Panc1 (cell line): ENCODE results near the gene PRKACB. TPM values are rescaled to one million over a fixed set of nuclear protein-coding genes. Genes with fewer than 3 reads are reported as not detected.

Experiments used
- ATAC-seq: fragments of 200-7000 bp; cut with Tn5 transposase; 2 replicates; pipeline ENCODE4 v1.9.1; 2020; ENCODE audit warnings: mild to moderate bottlenecking, moderate library complexity
- BruUV-seq: library from RNA; stranded (reverse); fragments of 400-500 nt; replicated peaks from 2 replicates; lab custom pipeline; 2021; lab: Mats Ljungman, UMichigan
- CTCF ChIA-PET: fragments of 300-600 bp; sonication (Branson Sonifier 250); formaldehyde crosslinking; loops from one replicate; lab custom pipeline; 2022; ENCODE audit warnings: antibody characterized with exemption; lab: Charles Lee
- POLR2A ChIA-PET: fragments of 300-600 bp; sonication (Branson Sonifier 250); formaldehyde crosslinking; loops from one replicate; lab custom pipeline; 2022; ENCODE audit warnings: antibody characterized with exemption; lab: Charles Lee
- DNase-seq: peaks from one replicate; pipeline ENCODE4 v3.0.0-alpha.2; 2010; ENCODE audit warnings: low read depth, low spot score
- H3K27ac ChIP-seq: 2 replicates; pipeline ENCODE4 v1.5.1; 2011; ENCODE audit warnings: mild to moderate bottlenecking, low read length, inconsistent platforms
- H3K27me3 ChIP-seq: fragments of 200-500 bp; sonication (Bioruptor generic); 2 replicates; pipeline ENCODE4 v1.6.0; 2014; ENCODE audit warnings: low read length, inconsistent platforms; ENCODE audit not compliant: control insufficient read depth, insufficient read depth
- H3K36me3 ChIP-seq: fragments of 200-500 bp; sonication (Bioruptor generic); 2 replicates; pipeline ENCODE4 v1.5.1; 2014; ENCODE audit warnings: inconsistent platforms, mild to moderate bottlenecking, low read length, moderate library complexity; ENCODE audit not compliant: control insufficient read depth, insufficient read depth
- H3K4me1 ChIP-seq: 2 replicates; pipeline ENCODE4 v1.5.1; 2011; ENCODE audit warnings: inconsistent platforms, mild to moderate bottlenecking, low read length, moderate library complexity; ENCODE audit not compliant: control insufficient read depth, insufficient read depth
- H3K4me3 ChIP-seq, 2 experiments: 2 replicates each; pipeline ENCODE4 v1.5.1; 2011 to 2012; ENCODE audit warnings: low read depth in 2 of 2, low read length in 2 of 2, mild to moderate bottlenecking in 2 of 2, inconsistent platforms in 1 of 2, moderate library complexity in 1 of 2
- H3K9me3 ChIP-seq: fragments of 200-500 bp; sonication (Bioruptor generic); 2 replicates; pipeline ENCODE4 v1.5.1; 2014; ENCODE audit warnings: low read depth, mild to moderate bottlenecking, inconsistent platforms, low read length, moderate library complexity; ENCODE audit not compliant: control insufficient read depth, insufficient read depth
- CTCF ChIP-seq: fragments of 450-650 bp; IDR thresholded peaks from 2 replicates; pipeline ENCODE4 v1.5.1; 2017; ENCODE audit warnings: mild to moderate bottlenecking
- POLR2AphosphoS5 ChIP-seq: IDR thresholded peaks from 2 replicates; pipeline ENCODE4 v1.6.1; 2012; ENCODE audit warnings: mild to moderate bottlenecking, low read depth, low read length, moderate library complexity
- REST ChIP-seq, 2 experiments: IDR thresholded peaks; 2 replicates each; pipeline ENCODE4 v1.6.1; 2011 to 2012; ENCODE audit warnings: low read depth in 2 of 2, control low read depth in 1 of 2, low read length in 1 of 2, mild to moderate bottlenecking in 1 of 2, moderate library complexity in 1 of 2; ENCODE audit not compliant: insufficient read depth in 1 of 2
- SIN3A ChIP-seq: IDR thresholded peaks from 2 replicates; pipeline ENCODE4 v1.6.1; 2012; ENCODE audit warnings: low read depth, mild to moderate bottlenecking, low read length, moderate library complexity, borderline replicate concordance; ENCODE audit not compliant: insufficient read depth
- TCF7L2 ChIP-seq: IDR thresholded peaks from 2 replicates; pipeline ENCODE4 v1.6.1; 2011; ENCODE audit warnings: mild to moderate bottlenecking, low read depth, low read length, inconsistent platforms
- in situ Hi-C: cut with HindIII; loops from 2 replicates; pipeline ENCODE4 v1.10.0; 2016; ENCODE audit warnings: low sequenced_read_pairs, low pct_unique_long_range_greater_than_20kb
- intact Hi-C: fragments of 100-400 bp; cut with micrococcal nuclease; formaldehyde crosslinking; loops from one replicate; pipeline ENCODE4 v1.10.0; 2022; ENCODE audit not compliant: unreplicated experiment
- total RNA-seq: library from RNA; stranded (reverse); gene quantifications from one replicate; pipeline ENCODE4 v1.2.1, GENCODE V29; 2021; ENCODE audit not compliant: unreplicated experiment

Gene PRKACB
- total RNA-seq, 1 experiment from 2014 or later: 54.9 TPM

GRCh38 chr1:84277343-84278059 is 133.4 kb downstream of the PRKACB start:
- TF ChIP-seq SIN3A (no peak), TCF7L2 (no peak), POLR2AphosphoS5 (no peak), REST (IDR thresholded peaks at IDR 0.05; ENCODE audit: insufficient read depth in 1 of 2, low read depth in 2 of 2, low read length in 1 of 2) (no peak), CTCF (no peak)
- Histone ChIP-seq H3K36me3 (no peaks in the 10 kb centered on the region), H3K9me3 (no peaks in the 10 kb centered on the region), H3K27me3 (no peaks in the 10 kb centered on the region), H3K4me1 (no peaks in the 10 kb centered on the region), H3K4me3 (no peak overlapping the region), H3K27ac (no peak overlapping the region)
- ATAC-seq (no peak), DNase-seq (no peak)
- POLR2A ChIA-PET: no interaction called here
- CTCF ChIA-PET: no interaction called here
- intact Hi-C loops (no loop called here), in situ Hi-C loops (no loop called here)
- BruUV-seq: no TSS peak

GRCh38 chr1:84278905-84279304 is 134.8 kb downstream of the PRKACB start:
- ChIA-PET CTCF (no interaction called here), POLR2A (no interaction called here)
- H3K9me3 ChIP-seq: no peaks in the 10 kb centered on the region
- no peak overlapping the region for H3K27ac ChIP-seq
- intact Hi-C loops: no loop called here
- H3K36me3 ChIP-seq: no peaks in the 10 kb centered on the region
- ATAC-seq (no peak), DNase-seq (no peak)
- H3K4me1 ChIP-seq: no peaks in the 10 kb centered on the region
- in situ Hi-C loops: no loop called here
- H3K27me3 ChIP-seq: no peaks in the 10 kb centered on the region
- TF ChIP-seq REST (IDR thresholded peaks at IDR 0.05; ENCODE audit: insufficient read depth in 1 of 2, low read depth in 2 of 2, low read length in 1 of 2) (no peak), CTCF (peak; percentile 7; the same call in 1 of the 2 replicates)
- BruUV-seq: no TSS peak
- H3K4me3 ChIP-seq: no peak overlapping the region
